H1 (cell line): ENCODE measurements around the gene PPP2R2B. TPM values are rescaled to one million over a fixed set of nuclear protein-coding genes. Genes with fewer than 3 reads are reported as not detected.

Experiments
- GABPA ChIP-seq: IDR thresholded peaks from 2 replicates; pipeline ENCODE4 v1.6.1; 2011; ENCODE audit warnings: mild to moderate bottlenecking, low read length, moderate library complexity, borderline replicate concordance; ENCODE audit not compliant: insufficient read depth
- GTF2F1 ChIP-seq: IDR thresholded peaks from 2 replicates; pipeline ENCODE4 v1.6.1; 2012; ENCODE audit warnings: low read depth, low read length, improper control_type of control experiment, borderline replicate concordance
- RNF2 ChIP-seq: fragments of 200-900, 300-1000 bp; sonication (generic); IDR thresholded peaks from 2 replicates; pipeline ENCODE4 v1.7.1; 2016; ENCODE audit warnings: borderline replicate concordance, low read depth, mild to moderate bottlenecking, antibody characterized with exemption, low read length; ENCODE audit not compliant: poor library complexity, severe bottlenecking; ENCODE audit errors: missing control alignments
- RXRA ChIP-seq: IDR thresholded peaks from 2 replicates; pipeline ENCODE4 v1.6.1; 2011; ENCODE audit warnings: low read depth, mild to moderate bottlenecking, low read length, moderate library complexity; ENCODE audit not compliant: insufficient read depth
- TEAD4 ChIP-seq: IDR thresholded peaks from 2 replicates; pipeline ENCODE4 v1.6.1; 2012; ENCODE audit warnings: low read depth, low read length, inconsistent platforms, mixed read lengths
- polyA plus RNA-seq, 7 experiments: library from polyadenylated mRNA; depleted of rRNA in 3 of 7; stranded (reverse) in 5 of 7; unstranded in 2 of 7; fragments of >200 nt in 5 of 7; fragments of 200-250 nt in 2 of 7; gene quantifications; 1 replicate in 5 of 7; 2 replicates in 1 of 7; 4 replicates in 1 of 7; pipeline versions ENCODE4 v1.2.1 to v1.2.3, GENCODE V29; 2011 to 2013; ENCODE audit warnings: missing spikeins in 2 of 7, mixed read lengths in 2 of 7
- total RNA-seq: library from RNA; stranded (reverse); fragmentation: NEBNext Ultra II Directional; extraction: Animal tissue kit (Norgen Biotek cat#: 25700); gene quantifications from 2 replicates; pipeline ENCODE4 v1.2.1, GENCODE V29; 2021
- TF ChIP-seq, protein P1 (sequence below): IDR thresholded peaks from 2 replicates; pipeline ENCODE4 v1.6.1; 2012; ENCODE audit warnings: low read length, inconsistent platforms

PPP2R2B gene
- total and polyA plus RNA-seq, 2 of the 8 experiments (the other 6 are each of a cell fraction or from before 2014, with no cell fraction given): 21.1 to 37.1 TPM

GRCh38 chr5:146667633-146668272 is 210.8 kb downstream of the PPP2R2B start (continued):
- TF ChIP-seq, protein P1, sequence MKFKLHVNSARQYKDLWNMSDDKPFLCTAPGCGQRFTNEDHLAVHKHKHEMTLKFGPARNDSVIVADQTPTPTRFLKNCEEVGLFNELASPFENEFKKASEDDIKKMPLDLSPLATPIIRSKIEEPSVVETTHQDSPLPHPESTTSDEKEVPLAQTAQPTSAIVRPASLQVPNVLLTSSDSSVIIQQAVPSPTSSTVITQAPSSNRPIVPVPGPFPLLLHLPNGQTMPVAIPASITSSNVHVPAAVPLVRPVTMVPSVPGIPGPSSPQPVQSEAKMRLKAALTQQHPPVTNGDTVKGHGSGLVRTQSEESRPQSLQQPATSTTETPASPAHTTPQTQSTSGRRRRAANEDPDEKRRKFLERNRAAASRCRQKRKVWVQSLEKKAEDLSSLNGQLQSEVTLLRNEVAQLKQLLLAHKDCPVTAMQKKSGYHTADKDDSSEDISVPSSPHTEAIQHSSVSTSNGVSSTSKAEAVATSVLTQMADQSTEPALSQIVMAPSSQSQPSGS: no peak
- TF ChIP-seq RNF2 (no peak), RXRA (no peak), GABPA (no peak), TEAD4 (no peak), GTF2F1 (no peak)
